Activated naive CD4-positive, alpha-beta T cell treated with Interleukin-2 at 50 U/mL for 16 hours (primary cell): ENCODE measurements around the gene DGCR2.
"Not testable (repeated sequence)": the region's sequence is repeated elsewhere in the genome, so short reads cannot be mapped to it uniquely, and the experiment has no call there.

Source experiments
- DNase-seq: peaks from one replicate; pipeline ENCODE4 v3.0.0-alpha.2; 2020

The DGCR2 gene, protein sequence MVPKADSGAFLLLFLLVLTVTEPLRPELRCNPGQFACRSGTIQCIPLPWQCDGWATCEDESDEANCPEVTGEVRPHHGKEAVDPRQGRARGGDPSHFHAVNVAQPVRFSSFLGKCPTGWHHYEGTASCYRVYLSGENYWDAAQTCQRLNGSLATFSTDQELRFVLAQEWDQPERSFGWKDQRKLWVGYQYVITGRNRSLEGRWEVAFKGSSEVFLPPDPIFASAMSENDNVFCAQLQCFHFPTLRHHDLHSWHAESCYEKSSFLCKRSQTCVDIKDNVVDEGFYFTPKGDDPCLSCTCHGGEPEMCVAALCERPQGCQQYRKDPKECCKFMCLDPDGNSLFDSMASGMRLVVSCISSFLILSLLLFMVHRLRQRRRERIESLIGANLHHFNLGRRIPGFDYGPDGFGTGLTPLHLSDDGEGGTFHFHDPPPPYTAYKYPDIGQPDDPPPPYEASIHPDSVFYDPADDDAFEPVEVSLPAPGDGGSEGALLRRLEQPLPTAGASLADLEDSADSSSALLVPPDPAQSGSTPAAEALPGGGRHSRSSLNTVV

DNA sequence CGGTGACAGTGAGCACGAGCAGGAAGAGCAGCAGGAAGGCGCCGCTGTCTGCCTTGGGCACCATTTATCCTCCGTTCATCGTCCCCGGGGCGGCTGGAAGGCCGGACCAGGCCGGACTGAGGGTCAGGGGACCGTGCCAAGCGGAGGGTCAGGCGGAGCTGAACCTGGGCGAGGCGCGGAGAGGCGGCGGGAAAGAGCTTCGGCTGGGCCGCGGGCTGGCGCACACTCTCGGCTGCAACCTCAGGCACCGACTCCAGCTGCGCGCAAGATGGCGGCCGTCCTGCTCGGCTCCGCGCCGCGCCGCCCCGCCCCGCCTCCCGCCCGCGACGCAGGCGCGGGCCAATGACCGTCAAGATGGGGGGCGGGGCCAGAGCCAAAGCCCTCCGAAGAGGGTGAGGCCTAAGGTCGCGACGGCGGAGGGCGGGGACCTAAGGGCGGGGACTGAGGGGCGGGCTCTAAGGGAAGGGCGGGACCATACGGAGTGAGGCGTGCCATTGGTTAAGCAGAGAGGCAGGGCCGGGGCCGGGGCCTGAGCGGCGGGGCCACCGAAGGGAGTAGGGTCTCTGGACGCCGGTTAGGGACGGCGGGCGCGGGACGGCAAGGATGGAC lies at the start of gene DGCR2:
Gene DGCR2 (minus strand): TSS at position 270 of the 609 bp plus-strand sequence. CDS start 206 bp downstream, at position 64.
- DNase-seq: peak; percentile 95

DNA sequence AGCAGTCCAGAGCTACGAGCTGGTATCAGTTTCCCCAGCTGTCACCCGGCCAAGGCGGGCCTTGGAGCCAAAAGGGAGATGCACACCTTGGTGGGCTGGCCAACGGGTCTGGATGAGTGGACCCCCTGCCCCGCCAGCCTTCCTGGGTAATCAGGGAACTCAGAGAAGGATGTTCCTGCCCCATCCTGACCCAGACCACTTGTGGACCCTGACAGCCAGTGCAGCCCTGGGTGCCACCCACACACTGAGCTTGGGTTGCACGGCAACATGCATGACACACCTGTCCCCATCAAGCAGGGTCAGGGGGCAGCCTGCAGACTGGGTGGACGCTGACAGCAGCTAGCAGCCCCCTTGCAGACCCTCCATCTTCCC lies 47.7 kb upstream of the DGCR2 start:
- DNase-seq: no peak

DNA sequence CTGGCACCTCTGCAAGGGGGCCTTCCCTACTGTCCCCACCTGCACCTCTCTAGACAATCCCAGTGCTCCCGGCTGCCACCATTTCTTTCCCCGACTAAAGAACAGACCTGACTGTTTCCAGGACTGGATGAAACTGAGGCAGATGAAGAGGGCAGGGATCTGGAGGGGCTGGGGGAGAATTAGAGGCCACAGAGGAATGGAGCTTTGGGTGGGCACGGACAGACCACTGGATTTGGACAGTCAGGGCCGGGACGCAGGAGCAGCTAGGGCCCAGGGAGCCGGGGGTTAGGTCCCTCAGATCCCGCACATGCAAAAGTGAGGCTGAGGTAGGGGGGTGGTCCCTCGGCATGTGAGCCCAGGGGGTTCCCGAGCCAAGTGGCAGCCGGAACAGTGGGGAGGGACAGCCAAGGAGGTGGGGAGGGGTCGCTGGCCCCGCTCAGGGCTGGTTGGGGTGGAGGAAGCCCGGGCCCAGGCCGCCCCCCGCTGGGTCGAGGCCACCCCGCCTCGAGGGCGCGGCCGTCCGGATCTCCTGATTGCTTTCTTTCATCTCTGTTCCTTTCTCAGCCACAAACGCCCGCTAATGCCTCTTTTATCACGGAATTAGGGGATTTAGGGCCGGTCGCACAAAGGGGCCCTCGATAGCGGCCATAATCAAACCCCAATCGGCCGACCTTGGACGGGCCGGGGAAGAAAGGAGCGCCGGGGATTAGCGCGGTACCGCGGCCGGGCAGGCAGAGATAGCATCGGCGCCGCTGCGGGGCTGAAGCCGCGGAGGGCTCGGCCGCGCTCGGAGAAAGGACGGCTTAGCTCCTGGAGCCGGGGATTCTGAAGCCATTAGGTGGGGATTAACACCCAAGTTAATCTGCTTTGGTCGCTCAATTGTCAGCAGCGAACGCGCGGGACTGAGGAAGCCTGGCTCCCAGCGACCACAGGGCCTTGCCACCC lies 47.1 kb upstream of the DGCR2 start:
- DNase-seq: no peak

DNA sequence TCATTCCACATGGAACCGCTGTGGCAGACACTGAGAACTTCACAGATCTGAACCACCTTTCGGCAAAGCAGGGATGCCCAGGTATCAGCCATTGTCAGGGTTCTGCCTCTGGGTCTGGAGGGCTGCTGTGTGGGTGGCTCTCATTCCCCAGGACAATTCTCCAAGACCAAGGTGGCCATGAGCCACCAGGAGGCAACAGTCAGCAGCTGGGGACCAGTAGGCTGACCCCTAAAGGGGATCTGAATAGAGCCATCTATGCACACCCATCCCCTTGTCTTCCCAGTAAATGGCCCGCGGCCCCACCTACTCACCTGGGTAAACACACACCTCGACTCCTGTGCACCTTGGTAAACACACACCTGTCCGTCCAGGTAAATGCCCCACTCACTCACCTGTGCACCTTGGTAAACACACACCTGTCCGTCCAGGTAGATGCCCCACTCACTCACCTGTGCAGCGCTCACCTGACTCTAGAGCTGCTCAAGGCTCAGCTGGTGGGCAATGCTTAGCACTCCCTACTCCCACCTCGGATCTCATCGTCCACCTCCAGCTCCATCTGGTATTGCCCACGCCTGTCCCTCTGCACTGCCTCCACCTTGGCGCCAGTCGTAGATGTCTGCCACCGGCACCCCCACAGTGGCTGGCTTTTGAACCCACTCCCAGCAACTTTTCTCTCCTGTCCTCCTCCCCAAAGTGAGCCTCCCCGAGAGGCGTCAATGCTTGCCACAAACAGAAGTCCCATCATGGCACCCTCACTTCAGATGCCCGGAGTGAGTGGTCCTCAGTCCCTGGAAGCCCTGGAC lies 46.1 kb upstream of the DGCR2 start:
- DNase-seq: no peak

DNA sequence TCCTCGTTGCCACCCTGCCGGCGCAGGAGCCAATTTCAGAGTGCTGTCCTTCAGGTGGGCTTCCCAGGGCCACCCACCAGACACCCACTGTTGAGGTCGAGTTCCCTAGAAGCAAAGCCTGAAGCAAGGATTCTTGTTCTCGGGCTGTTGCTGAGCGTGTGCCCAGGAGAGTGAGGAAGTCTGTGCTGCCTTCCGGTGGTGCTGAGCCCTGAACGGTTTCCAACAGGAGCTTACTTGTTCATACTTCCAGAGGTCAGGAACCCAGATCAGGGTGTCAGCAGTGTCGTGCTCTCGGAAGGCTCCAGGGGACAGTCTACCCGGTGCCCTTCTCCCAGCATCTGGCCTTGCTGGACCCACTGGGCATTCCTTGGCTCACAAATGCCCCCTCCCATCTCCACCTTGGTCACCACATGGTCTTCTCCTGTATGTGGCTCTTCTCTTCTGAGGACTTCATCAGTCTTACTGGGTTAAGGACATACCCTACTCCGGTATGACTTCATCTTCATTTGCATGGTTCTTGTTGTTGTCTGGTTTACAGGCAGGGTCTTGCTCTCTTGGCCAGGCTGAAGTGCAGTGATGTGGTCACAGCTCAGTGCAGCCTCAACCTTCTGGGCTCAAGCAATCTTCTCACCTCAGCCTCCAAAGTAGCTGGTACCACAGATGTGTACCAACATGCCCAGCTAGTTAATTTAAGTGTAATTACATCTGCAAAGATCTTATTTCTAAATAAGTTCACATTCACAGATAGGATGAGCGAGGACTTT lies 45.1 kb upstream of the DGCR2 start:
- no peak for DNase-seq

DNA sequence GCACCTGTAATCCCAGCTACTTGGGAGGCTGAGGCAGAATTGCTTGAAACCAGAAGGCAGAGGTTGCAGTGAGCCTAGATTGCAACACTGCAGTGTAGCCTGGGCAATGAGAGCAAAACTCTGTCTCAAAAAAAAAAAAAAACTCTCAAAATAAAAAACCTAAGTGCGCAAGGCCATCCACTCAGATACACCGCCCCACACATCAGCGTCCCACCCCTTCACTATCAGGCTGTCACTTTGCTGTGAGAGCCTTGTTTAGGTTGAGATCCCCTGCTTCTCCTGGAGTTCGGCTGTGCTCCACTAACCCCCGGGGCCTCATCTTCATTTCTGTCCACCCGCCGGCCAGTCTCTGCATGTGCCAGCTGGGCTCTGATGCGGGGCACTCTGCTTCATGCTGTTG lies 44.2 kb upstream of the DGCR2 start:
- DNase-seq: no peak

DNA sequence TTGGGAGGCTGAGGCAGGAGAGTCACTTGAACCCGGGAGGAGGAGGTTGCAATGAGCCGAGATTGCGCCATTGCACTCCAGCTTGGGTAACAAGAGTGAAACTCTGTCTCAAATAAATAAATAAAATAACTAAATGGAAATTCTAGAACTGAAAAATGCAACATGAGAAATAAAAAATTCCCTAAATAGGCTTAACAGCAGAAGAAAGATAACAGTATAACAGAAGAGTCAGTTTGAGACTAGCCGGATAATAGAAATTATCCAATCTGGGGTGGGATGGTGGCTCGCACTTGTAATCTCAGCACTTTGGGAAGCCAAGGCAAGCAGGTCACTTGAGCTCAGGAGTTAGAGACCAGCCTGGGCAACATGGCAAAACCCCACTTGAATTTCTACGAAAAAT lies 42.2 kb upstream of the DGCR2 start:
- DNase-seq: no peak

DNA sequence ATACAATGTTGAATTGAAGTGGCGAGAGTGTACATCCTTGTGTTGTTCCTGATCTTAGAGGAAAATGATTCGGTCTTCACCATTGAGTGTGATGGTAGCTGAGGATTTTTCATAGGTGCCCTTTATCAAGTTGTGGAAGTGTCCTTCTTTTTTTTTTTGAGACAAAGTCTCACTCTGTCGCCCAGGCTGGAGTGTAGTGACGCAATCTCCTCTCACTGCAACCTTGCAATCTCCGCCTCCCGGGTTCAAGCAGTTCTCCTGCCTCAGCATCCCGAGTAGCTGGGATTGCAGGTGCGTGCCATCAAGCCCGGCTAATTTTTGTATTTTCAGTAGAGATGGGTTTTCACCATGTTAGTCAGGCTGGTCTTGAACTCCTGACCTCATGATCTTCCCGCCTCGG lies 36.4 kb upstream of the DGCR2 start:
- DNase-seq: not testable (repeated sequence)

DNA sequence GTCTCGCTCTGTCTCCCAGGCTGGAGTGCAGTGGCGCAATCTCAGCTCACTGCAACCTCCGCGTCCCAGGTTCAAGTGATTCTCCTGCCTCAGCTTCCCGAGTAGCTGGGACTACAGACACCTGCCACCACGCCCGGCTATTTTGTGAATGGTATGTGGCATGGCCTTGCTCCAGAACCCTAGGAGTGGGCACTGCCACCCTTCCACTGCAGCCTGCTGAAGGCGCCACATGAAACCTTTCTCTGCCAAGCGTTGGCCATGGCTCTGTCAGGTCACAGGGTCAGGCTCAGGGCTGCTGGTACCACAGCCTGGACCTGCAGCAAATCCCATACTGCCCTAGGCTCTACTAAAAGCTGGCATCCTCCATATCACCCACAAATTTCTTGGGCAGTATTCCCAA lies 33.9 kb upstream of the DGCR2 start:
- not testable (repeated sequence) for DNase-seq

DNA sequence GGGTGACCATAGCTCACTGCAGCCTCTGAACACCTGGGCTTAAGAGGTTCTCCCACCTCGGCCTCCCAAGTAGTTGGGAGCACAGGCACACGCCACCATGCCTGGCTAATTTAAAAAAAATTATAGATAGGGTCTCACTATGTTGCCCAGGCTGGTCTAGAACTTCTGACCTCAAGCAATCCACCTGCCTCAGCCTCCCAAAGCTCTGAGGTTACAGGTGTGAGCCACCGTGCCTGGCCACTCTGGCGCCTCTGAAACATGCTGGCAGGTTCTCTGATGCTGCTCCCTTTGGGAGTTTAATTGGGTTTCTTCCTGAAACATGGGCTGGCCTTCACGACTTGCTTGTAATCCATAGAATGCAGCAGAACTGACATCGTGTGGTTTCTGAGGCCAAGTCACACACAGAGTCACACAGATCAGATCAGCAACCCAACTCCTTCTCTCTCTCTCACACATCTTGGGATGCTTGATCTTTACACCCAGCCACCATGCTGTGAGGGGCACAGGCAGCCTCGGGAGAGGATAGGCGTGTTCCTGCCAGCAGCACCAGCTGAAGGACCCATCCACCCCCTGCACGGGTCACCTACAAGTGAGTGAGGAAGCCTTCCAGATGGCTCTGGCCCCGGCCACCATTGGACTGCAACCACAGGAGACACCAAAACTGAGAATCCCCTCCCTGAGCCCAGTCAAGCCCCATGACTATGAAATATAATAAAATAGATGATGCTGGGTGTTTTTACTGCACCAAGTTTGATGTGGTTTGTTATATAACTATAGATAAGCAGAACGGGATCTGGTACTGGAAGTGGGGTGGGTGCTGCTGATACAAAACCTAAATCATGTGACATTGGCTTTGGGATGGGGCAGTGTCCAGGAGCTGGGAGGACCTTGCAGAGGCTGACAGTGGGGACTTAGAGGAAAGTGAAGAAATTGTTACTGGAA lies 31.0 kb upstream of the DGCR2 start:
- DNase-seq: no peak

DNA sequence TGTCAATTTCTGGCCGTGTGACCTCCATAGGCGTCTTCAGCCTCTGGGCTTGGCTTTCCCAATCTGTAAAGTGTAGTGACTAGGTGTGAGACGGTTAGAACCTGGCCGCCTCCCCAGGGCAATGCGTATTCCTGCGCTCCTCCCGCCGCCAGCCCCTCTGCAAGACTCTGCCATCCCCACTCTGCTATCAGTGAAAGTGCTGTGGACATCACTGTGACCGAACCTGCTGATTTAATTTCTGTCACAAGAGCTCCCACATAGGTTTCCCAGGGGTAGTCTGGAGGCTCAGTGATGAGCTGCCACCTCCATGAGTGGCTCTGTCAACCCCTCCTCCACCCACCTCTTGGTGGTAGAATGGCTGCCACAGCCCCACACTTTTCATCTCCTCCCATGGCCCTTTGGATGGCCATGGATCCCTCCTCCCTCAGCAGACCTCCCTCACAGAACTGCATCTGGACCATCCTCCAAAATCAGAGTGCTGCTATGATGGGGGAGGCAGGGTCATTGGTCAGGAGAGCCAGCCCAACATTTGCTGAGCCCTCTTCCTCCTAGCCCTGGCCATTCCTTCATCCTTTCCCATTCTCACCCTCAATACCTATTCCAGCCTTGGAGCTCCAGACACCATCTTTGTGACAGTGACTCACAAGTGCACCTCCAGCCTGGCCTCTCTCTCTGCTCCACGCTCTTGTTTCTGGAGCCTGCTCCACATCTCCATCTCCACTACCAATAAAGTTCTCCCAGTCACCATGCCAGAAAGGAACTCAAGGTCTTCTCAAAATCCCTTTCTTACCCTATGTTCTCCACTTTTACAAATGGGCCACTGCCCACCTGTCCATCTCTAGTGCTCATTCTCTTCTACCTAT lies 29.3 kb upstream of the DGCR2 start:
- DNase-seq: no peak

DNA sequence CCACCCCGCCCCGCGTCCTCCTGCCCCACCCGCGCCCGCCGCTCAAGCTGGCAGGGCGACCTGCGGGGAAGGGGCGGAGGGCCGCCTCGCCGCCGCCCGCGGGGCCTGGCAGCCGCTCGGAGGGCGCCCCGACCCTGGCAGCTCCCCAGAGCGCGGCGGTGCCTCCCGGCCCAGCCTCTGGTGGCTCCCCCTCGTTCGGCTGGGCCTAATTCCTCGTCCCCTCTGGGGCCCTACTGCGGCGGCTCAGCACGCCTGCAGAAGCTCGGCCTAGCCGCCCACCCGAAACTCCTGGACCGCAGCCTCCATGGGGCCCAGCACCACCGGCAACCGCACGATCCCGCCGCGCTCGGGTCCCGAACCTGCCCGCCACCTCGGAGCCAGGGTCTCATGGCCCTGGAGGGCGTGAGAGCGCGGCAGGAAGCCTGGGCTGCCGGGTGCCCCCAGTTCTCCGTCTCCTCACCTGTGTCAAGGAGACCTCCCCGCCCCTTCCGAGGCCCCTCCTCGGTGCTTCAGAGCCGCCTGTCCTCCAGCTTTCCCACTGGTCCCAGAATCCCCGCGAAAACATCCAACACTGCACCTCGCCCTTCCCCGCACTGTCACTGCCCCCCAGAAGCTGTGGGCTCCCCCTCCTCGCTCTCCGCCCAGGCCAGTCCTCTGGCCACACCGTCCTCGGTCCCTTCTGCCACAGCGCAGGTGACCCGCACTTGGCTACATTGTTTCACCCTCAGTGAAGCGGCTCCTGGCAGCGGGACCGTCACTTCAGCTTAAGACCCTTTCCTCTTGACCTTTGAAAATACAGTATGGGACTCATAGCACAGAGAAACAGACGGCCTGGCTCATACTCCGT lies 28.5 kb upstream of the DGCR2 start:
- no peak for DNase-seq

DNA sequence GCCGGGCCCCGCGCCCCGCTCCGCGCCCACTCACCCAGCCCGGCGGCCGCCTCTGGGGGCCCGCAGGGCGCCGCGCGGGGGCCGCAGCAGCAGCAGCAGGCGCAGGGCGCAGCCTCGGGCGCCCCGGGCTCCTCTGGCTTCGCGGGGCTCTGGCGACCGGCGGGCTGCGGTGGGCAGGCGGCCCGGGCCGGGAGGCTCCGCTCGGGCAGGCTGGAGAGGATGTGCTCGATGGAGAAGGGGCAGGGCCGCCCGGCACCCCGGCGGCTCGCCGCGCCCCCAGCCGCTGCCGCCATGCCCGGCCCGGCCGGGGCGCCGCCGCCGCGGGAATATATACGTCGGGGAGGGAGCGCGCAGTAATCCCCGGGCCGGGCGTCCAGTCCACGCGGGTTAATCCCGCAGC lies 27.8 kb upstream of the DGCR2 start, which contains the start of gene GSC2:
Gene GSC2 (minus strand): TSS at position 302 of the 400 bp plus-strand sequence. CDS start 9 bp downstream, at position 293.
- no peak for DNase-seq

DNA sequence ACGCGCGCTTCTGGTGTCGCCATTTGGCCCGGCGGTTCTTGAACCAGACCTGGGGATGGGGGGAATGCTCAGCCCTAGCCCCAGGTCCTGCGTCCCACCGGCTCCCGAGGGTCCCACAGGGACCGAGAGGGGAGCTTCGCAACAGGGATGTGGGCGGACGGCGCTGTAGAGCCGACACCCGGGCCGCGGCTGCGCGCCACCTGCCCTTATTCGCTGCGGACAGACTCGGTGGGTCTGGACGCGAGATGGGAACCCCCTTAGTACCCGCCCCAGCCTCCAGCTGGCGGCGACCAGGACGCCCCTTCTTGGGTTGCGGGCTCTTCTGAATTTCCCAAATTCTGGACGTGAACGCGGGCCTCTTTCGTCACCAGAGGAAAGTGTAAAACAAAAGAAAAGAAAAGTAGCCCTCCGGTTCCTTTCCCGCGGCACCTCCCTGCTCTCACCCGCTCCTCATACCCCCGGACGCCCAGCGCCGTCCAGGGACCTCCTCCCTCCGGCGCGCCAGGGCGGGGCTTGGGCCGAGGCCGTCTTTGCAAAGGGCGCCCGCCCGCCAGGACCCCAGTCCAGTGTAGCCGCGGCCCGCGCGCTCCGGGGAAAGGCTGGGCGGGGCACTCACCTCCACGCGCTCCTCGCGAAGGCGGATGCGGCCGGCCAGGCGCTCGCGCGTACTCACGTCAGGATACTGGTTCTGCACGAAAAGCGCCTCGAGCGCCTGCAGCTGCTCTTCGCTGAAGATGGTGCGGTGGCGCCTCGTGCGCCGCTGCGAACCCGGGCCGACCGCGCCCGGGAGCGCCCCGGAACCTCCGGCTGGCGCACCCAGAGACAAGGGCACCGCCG lies 27.1 kb upstream of the DGCR2 start:
- DNase-seq: peak; percentile 51

DNA sequence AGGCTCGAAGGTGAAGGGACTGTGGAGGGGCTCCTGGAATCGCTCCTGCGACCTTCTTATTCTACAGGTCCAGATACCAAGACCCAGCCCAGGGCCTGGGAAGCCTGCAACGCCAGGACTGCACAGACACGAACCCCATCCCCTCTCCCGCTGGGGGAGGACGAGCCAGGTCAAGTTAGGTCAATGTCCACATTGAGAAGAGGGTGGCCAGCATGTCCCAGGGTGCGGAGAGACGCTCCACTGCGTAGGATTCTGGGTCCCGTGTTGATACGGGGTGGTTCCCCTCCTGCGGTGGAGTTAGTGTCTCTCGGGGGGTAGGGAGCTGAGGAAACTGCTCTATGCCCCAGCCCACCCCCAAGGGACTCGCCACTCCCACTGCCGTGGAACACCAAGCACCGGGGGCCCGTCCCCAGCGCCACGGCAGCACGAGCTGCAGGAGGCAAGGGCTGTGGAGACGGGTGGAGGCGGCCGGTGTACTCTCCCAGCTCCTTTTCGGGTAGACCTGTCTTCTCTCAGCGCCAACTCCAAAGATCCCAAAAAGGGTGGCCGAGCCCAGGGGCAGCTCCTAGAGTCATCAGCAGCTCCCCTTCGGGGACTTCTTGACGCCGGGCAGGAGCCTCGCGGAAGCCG lies 26.3 kb upstream of the DGCR2 start:
- DNase-seq: no peak

DNA sequence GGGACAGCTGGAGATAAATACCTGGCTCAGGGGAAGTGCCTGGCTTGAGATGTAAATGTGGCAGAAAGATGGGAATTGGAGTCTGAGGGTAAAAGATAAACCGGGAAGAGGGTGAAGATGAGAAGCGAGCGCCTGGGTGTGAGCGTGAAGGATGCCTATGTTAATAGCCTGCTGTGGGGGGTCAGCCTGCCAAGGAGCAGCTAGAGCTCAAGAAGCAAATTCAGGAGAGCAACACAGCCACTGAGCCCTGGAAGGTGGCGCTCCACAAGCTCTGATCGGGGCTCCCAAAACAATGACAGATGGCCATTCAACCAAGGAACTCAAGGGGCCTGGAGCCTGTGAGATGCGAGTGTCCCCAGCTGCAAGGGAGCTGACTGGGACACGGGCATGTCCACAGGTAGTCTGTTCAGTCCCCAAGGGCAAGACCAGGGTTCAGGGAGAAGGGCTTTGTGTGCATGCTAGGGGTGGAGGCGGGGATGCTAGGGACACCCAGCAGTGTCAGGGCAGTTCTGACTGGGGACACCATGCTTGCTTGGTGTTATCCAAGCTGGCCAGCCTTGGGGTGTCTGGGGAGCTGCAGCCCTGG lies 25.1 kb upstream of the DGCR2 start:
- no peak for DNase-seq
